ENCODE data around the gene TNS1. TPM values are rescaled to one million over a fixed set of nuclear protein-coding genes. Genes with fewer than 3 reads are reported as not detected.

The TNS1 gene
- total RNA-seq, 1 experiment from 2014 or later, result 6.2 TPM

DNA sequence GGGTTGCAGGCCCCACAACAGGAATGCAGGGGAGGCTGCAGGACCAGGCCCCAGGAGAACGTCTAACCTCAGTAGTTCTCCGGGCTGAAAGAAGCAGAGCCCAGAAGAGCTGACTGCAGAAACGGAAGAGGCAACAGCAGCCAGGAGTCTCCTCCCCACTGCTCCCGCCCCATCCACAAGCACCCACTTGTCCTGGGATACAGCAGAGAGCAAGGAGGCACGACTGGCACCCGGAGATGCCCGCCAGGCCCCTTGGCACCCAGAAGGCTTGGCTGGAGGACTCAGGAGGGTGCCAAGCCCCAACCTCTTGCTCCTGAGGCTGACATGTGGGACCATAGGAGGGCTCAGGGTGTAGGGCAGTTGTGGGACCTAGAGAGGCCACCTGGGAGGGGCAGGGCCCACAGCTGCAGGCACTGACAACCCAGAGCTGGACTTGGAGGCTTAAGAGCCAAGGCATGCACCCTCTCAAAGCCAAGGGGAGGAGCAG lies 29.0 kb upstream of the TNS1 start:
- Histone ChIP-seq H3K9ac (ENCODE audit: low read length) (no peak overlapping the region), H3K4me1 (ENCODE audit: control insufficient read depth in 1 of 2, insufficient read depth in 2 of 2, low read length in 2 of 2) (peaks cover 0 to 4% of the 10 kb centered on the region in 2 experiments; a peak in 1 of 4 replicates), H3K9me2 (ENCODE audit: insufficient read depth) (no peaks in the 10 kb centered on the region), H3K27me3 (ENCODE audit: insufficient read depth, low read length) (peaks cover 5% of the 10 kb centered on the region; the same call in 1 of the 2 replicates), H4K20me1 (ENCODE audit: insufficient read depth) (no peaks in the 10 kb centered on the region), H3K36me3 (ENCODE audit: control insufficient read depth in 1 of 2, insufficient read depth in 2 of 2, low read length in 2 of 2) (no peaks in the 10 kb centered on the region), H3K9me3 (ENCODE audit: control insufficient read depth in 1 of 2, insufficient read depth in 1 of 2, low read depth in 1 of 2, low read length in 2 of 2) (no peaks in the 10 kb centered on the region), H3K79me2 (ENCODE audit: insufficient read depth, low read length) (no peaks in the 10 kb centered on the region), H2AFZ (ENCODE audit: low read depth, low read length, poor library complexity, severe bottlenecking) (no peak overlapping the region), H3K4me2 (ENCODE audit: low read length) (no peak overlapping the region), H3K27ac (ENCODE audit: low read depth, low read length) (no peak overlapping the region), H3K4me3 (replicated peaks in 1 of 2; ENCODE audit: low read depth in 1 of 2, low read length in 2 of 2) (no peak overlapping the region)
- BruUV-seq (replicated peaks), result no TSS peak
- ATAC-seq, result no peak
- intact Hi-C loops (cut with micrococcal nuclease), result no loop called here
- POLR2A ChIA-PET, result no interaction called here
- CTCF ChIA-PET, result interaction anchor here (2.1 to 2.3 kb wide), 2 partner anchors 38 to 246 kb away, joined by 8 to 12 read pairs; no protein-coding TSS in a partner anchor
- RAD21 ChIA-PET (ENCODE audit: low non-redundant PET in 1 of 2, low total read pairs in 2 of 2, uncharacterized antibody in 2 of 2, unreplicated experiment in 2 of 2), result no interaction called here
- no peak for TF ChIP-seq POLR2A (IDR thresholded peaks at IDR 0.05; ENCODE audit: borderline replicate concordance, extremely low read depth, insufficient read depth, insufficient read length)
- TF ChIP-seq CBX3 (IDR thresholded peaks at IDR 0.05; ENCODE audit: low read depth), result no peak
- no peak for TF ChIP-seq ATF3 (IDR thresholded peaks at IDR 0.05)
- no peak for TF ChIP-seq EZH2phosphoT487 (IDR thresholded peaks at IDR 0.05; ENCODE audit: borderline replicate concordance)
- TF ChIP-seq JUND (IDR thresholded peaks at IDR 0.05), result no peak
- TF ChIP-seq RAD21 (IDR thresholded peaks at IDR 0.05; ENCODE audit: low read depth), result no peak
- TF ChIP-seq ZFX (IDR thresholded peaks at IDR 0.05), result no peak
- TF ChIP-seq REST (IDR thresholded peaks at IDR 0.05; ENCODE audit: low read depth), result no peak
- TF ChIP-seq EZH2 (IDR thresholded peaks at IDR 0.05), result no peak
- TF ChIP-seq, protein P1, sequence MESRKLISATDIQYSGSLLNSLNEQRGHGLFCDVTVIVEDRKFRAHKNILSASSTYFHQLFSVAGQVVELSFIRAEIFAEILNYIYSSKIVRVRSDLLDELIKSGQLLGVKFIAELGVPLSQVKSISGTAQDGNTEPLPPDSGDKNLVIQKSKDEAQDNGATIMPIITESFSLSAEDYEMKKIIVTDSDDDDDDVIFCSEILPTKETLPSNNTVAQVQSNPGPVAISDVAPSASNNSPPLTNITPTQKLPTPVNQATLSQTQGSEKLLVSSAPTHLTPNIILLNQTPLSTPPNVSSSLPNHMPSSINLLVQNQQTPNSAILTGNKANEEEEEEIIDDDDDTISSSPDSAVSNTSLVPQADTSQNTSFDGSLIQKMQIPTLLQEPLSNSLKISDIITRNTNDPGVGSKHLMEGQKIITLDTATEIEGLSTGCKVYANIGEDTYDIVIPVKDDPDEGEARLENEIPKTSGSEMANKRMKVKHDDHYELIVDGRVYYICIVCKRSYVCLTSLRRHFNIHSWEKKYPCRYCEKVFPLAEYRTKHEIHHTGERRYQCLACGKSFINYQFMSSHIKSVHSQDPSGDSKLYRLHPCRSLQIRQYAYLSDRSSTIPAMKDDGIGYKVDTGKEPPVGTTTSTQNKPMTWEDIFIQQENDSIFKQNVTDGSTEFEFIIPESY (IDR thresholded peaks at IDR 0.05; ENCODE audit: extremely low read depth, insufficient replicate concordance, low read length), result no peak
- TF ChIP-seq, protein P2, sequence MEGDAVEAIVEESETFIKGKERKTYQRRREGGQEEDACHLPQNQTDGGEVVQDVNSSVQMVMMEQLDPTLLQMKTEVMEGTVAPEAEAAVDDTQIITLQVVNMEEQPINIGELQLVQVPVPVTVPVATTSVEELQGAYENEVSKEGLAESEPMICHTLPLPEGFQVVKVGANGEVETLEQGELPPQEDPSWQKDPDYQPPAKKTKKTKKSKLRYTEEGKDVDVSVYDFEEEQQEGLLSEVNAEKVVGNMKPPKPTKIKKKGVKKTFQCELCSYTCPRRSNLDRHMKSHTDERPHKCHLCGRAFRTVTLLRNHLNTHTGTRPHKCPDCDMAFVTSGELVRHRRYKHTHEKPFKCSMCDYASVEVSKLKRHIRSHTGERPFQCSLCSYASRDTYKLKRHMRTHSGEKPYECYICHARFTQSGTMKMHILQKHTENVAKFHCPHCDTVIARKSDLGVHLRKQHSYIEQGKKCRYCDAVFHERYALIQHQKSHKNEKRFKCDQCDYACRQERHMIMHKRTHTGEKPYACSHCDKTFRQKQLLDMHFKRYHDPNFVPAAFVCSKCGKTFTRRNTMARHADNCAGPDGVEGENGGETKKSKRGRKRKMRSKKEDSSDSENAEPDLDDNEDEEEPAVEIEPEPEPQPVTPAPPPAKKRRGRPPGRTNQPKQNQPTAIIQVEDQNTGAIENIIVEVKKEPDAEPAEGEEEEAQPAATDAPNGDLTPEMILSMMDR (IDR thresholded peaks at IDR 0.05 in 2 of 3, conservative IDR thresholded peaks at IDR 0.05 in 1 of 3; ENCODE audit: borderline replicate concordance in 1 of 3, insufficient read depth in 1 of 3, low read depth in 2 of 3, low read length in 2 of 3), result no peak
- no peak for TF ChIP-seq EGR1 (IDR thresholded peaks at IDR 0.05; ENCODE audit: low read depth)
- no peak for TF ChIP-seq ELF1 (IDR thresholded peaks at IDR 0.05; ENCODE audit: borderline replicate concordance, low read depth)
- TF ChIP-seq TCF7L2 (IDR thresholded peaks at IDR 0.05; ENCODE audit: borderline replicate concordance, extremely low read depth, insufficient read depth, insufficient read length), result no peak
- TF ChIP-seq SP1 (IDR thresholded peaks at IDR 0.05; ENCODE audit: low read depth), result no peak
- TF ChIP-seq ZNF274 (IDR thresholded peaks at IDR 0.05; ENCODE audit: low read depth, low read length), result no peak
- TF ChIP-seq SRF (IDR thresholded peaks at IDR 0.05; ENCODE audit: low read depth), result no peak
- TF ChIP-seq FOSL1 (IDR thresholded peaks at IDR 0.05; ENCODE audit: low read depth), result no peak
- no peak for TF ChIP-seq MAX (IDR thresholded peaks at IDR 0.05)
- DNase-seq (ENCODE audit: low read depth, low spot score), result no peak

Data from HCT116 (cell line).